ENCODE measurements around the gene C20orf204.

- TF ChIP-seq YY1 (IDR thresholded peaks at IDR 0.05; ENCODE audit: insufficient read depth, insufficient read length) (no peak), ZNF274 (IDR thresholded peaks at IDR 0.05; ENCODE audit: low read depth, low read length) (no peak)
These were observed 13.2 kb upstream of the C20orf204 start for GRCh38 chr20:64022671-64023360.

Measured in NT2/D1 (cell line).